8988T (cell line): ENCODE results near the gene PASD1.
A peak's percentile ranks its signal among the peaks of the same experiment; 100 is the strongest.

Experiments
- DNase-seq: peaks from one replicate; pipeline ENCODE4 v3.0.0; 2011

The PASD1 gene

GRCh38 chrX:151702741-151703340 lies 139.4 kb downstream of the PASD1 start:
- no peak for DNase-seq

GRCh38 chrX:151703487-151703886 lies 140.0 kb downstream of the PASD1 start:
- DNase-seq = no peak

DNA sequence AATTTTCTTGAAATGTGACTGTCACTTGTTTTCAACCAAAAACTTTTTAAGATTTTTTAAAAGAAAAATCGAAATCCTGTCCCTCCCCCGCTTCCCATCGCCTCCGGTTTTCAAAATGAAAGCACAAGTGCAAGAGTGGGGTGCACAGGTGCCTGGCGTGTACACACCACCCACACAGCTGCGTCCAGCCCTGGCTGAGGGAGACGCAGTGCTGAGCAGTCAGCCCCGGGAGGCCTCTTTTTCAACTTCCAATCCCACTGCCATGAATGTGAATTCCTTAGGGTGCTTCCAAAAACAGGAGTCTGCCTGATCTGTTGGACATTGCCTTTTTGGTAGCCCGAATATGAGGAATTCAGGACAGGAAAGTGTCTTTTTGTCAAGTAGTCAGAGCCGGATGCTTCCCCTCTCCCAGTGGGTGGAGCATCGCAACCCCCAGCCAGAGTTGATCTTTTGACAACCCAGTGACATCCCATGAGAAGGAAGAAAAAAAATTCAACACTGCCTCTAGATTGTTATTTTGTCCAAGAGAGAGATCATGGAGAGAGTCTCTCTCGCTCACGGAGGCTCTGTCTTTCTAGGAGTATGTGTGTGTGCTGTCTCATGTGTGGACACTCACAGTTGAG lies 140.7 kb downstream of the PASD1 start:
- DNase-seq = no peak

- no peak for DNase-seq
Measured at GRCh38 chrX:151708821-151709220, 145.3 kb downstream of the PASD1 start.

- DNase-seq = no peak
Measured at GRCh38 chrX:151710457-151710856, 147.0 kb downstream of the PASD1 start.

DNA sequence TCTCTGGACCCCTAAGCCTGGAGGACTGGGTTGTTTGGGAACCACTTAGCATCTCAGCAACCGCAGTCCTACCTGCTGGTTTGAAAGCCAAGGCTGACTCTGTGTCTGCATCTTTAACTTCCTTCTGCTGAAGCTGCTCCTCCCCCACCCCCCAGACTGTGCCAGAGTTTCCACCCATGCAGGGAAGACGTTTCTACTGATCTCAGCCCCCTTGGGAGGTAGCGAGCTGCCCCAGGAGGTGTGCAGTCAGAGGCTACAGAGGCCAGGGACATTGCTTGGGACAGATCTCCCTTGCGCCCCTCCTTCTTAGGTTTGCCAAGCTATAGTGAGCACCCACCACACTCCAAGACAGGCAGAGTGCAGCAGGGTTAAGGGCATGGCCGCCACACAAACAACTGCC lies 147.7 kb downstream of the PASD1 start:
- no peak for DNase-seq

DNA sequence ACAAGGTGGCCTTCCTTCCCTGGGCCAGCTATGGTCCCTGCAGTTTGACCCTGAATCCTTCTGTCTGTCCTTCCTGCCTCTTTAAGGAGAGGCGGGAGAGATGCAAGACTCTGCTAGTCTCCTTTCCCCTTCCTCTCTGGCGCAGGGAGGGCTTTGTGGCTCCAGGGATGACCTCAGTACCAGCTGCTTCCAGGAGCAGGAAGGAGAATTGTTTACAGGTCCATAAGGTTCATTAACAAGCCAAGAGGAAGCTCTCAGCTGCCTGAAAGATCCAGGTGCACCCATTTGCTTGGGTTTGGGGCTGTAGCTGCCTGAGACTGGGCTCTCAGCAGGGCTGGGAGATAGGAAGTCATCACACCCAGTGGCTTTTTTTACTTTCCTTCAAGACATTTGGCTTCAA lies 148.3 kb downstream of the PASD1 start:
- no peak for DNase-seq

GRCh38 chrX:151712253-151712652 lies 148.8 kb downstream of the PASD1 start:
- no peak for DNase-seq

- peak; percentile 35 for DNase-seq
Measured at GRCh38 chrX:151713849-151714248, 150.4 kb downstream of the PASD1 start.

- DNase-seq = no peak
Measured at GRCh38 chrX:151714362-151714761, 150.9 kb downstream of the PASD1 start.

GRCh38 chrX:151715752-151716151 lies 152.3 kb downstream of the PASD1 start, which contains the start of gene FATE1:
Gene FATE1 (plus strand): TSS chrX:151716035. CDS start chrX:151716120, 85 bp downstream.
- no peak for DNase-seq

DNA sequence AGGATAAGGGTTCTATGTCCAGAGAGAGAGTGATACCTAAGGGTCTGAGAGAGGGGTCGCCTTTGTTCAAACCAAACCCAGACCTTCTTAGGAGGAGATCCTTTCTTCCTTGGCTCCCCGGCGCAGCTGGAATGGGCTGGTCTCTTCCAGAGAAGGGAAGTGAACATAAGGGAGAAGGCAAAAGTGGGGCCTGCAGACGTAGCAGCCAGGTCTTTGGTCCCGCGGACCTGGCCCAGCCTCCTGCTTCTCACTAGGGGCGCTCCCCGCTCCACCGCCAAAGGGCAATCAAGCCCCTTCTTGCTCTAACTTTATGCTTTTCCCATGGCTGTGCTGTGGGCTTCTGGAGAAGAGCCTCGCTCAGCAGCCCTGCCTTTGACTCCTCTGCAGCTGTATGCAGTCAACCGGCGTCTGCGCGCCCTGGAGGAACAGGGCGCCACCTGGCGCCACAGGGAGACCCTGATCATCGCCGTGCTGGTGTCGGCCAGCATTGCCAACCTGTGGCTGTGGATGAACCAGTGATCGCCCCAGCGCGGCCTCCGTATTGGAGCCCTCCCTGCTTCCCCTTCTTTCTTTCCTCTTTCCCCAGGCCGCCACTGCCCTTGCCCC lies 158.9 kb downstream of the PASD1 start:
- no peak for DNase-seq

DNA sequence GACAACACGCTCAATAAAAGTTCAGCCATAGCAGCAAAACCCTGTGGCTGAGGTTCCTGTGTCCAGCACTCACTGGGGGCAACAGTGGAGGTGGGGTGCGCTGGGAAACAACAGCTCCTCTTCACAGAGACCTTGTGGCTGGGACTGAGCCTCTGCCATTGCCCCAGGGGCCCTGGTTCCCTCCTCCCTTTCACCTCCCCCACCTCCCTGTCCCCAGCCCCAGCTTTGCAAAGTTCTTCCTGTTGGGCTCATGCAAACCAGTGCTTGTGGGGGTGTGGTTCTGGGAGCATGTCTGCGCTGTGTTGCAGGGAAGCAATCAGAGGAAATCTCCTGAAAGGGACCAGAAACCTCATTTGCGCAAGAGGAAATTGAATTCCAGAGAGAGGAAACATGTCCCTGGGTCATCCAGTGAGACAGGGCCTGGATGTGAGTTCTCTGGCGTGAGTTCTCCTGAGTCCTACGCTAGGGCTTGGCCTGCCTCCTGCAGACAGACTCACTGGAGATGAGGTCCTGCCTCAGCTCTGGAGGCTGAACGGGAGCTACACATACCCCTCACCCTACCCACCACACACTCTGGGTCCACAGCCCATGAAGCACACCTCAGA lies 159.8 kb downstream of the PASD1 start:
- DNase-seq = no peak

- DNase-seq = no peak
Measured at GRCh38 chrX:151724563-151725337, 161.3 kb downstream of the PASD1 start.

DNA sequence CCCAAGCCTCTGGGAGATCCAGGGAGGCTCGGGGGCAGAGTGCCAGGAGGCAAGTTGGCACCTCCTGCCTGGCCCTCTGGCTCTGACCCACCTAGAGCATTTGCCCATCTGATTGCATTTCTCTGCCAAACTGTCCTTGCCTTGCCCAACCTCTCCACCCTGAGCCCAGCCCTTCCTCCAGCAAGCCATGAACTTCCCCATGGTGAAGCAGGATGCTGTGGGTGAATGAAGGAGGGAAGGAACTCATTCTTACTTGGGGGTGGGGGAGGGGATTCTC lies 161.8 kb downstream of the PASD1 start:
- DNase-seq = no peak
